HG02981 (cell line): ENCODE results near the gene BPIFA1.

Experiments
- ATAC-seq: cut with Tn5 transposase; IDR thresholded peaks from one replicate; pipeline ENCODE4 v1.9.1; 2021; ENCODE audit warnings: mild to moderate bottlenecking, moderate library complexity; ENCODE audit not compliant: unreplicated experiment

The BPIFA1 gene

GRCh38 chr20:33277471-33278441 is 42.0 kb downstream of the BPIFA1 start:
- no peak for ATAC-seq

DNA sequence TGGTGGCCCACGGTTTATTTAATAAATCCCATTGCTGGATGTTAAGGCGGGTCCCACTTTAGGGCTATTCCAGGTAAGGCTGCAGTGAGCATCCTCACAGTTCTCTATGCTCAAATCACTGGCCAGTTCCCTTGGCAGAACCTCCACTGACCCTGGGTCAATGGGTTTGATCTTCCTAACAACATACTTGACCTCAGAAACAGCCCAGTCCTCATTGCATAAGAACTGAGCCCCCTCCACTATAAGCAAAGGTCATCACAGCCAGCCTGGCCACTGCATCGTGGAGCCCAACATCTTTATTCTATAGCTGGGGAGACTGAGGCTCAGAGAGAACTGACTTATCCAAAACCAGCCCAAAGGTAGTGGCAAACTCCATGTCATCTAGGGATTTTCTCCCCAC is 42.9 kb downstream of the BPIFA1 start:
- ATAC-seq, result no peak

DNA sequence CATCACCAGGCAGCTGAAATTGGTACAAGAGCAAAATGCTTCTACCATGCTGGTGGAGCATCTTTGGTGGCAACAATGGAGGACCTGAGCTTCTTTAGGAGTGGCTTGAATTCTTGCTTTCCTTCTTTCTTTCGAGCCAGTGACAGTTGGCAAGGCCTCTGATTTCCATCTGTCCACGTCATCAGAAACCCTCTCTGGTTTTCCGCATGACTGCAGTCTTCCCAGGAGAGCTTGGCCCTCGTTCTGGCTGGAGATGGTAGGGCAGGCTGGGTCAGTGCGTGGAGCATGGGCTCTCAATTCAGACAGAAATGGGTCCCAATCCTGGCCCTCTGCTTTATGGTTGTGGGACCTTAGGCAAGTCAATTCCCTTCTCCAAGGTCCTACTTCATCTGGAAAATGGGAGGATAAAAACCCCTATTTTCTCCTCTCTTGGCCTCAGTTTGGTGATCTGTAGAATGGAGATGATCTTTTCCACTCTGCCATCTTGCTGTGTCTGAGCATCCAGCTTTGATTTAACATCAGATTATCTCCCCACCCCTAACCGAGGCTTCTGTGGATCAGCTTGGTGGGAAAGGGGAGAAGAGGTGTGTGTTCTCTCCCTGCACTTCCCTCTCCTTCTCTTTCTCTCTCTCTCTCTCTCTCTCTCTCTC is 43.6 kb downstream of the BPIFA1 start:
- ATAC-seq, result no peak

DNA sequence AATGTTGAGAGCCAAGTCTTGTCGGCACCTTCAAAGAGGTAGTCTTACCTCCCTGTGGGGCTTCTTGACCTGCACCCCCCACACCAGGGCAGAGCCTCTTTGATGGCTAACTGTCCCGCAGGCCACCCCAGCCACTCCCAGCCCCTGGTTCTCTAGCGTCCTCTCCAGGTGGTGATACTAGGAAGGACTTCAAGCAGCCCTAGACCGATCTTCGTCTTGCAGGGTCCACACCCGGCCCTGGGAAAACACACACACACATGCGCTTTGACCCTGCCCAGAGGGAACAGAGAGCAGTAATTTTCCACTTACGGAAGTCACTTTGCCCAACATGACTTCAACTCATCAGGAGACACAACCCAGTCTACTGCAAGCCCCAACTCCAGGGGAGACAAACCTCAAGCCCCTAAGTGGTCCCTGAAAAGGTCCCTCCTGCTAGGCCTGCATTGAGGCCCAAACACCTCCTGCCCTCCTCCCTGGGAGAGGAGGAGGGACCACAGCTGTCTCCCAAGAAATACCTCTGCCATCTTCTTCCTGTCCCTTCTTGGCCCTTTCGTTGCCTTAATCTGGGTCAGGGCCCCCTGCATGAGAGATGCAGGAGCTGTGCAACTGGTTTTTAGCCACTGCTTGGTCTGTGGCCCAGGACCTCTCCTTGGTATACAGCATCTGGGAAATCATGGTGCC is 44.3 kb downstream of the BPIFA1 start:
- no peak for ATAC-seq

DNA sequence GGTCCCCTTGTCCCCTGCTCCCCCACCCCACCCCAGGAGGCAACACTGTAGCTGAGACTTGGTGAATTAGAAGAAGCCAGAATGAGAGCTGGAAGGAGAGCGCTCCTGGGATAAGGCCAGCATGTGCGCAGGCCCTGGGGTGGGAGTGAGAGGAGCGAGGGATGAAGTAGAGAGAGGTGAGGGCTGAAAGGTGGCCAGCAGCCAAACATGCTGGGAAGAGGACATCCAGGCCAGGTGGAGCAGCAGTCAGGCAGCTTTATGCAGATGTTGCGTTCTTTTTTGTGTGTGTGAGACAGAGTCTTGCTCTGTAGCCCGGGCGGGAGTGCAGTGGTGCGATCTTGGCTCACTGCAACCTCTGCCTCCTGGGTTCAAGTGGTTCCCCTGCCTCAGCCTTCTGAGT is 45.0 kb downstream of the BPIFA1 start:
- ATAC-seq, result no peak

- ATAC-seq, result no peak
Measured at GRCh38 chr20:33281550-33282146, 45.9 kb downstream of the BPIFA1 start.

DNA sequence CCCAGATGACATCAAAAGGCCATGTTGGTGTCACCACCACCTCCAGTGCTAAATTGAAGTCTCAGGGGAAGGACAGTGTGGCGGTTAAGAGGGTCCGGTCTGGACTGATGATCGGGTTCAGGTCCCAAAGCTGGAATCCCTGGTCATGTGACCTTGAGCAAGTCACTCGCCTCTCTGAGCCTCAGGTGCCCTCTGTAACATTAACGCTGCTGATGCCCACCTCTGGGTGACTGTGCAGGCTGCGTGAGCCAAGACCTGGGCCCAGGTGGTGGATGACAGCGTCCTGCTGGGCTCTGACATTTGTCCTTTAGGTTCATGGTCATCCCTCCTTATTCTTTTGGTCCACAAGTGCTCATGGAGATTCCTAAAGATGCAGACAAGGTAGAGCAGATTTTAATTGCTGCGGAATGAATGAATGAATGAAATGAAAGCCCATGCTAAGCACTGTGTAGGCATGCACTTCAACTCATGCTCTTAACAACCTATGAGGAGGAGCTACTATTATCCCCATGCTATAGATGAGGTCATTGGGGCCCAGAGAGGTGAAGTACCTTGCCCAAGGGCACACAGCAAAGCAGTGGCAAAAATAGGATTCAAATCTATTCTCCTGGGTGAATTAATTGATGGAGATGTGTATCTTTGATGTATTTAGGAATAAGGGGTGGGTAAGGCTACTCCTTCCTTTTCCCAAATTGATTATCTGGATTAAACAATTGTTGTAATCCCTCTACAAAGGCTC is 46.6 kb downstream of the BPIFA1 start:
- ATAC-seq, result no peak

DNA sequence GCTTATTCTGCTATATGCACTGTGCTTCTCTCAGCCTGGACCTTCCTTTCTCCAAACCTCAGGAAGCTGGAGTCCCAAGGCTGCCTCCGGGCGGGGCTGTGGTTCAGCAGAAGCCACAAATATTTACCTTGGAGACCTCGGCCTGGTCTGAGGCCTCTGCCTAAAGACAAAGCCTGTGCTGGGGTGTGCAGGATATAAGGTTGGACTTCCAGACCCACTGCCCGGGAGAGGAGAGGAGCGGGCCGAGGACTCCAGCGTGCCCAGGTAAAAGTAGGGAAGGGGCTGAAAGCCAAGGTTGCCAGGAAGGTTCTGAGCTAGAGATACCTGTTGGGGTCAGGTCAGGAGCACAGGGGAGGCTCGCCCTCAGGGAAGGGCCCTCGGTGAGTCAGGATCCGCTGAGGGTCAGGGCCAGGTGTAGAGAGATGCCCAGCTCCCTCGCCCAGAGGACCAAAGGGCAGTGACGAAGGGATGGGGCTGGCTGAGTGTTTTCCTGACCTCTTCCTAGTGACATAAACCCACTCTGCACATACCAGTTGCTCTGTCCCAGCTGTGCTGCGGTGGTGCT is 47.3 kb downstream of the BPIFA1 start, which contains the start of gene BPIFB1:
Gene BPIFB1 (plus strand): TSS at position 224 of the 565 bp plus-strand sequence. CDS start 2,860 bp downstream, outside the sequence.
- no peak for ATAC-seq

DNA sequence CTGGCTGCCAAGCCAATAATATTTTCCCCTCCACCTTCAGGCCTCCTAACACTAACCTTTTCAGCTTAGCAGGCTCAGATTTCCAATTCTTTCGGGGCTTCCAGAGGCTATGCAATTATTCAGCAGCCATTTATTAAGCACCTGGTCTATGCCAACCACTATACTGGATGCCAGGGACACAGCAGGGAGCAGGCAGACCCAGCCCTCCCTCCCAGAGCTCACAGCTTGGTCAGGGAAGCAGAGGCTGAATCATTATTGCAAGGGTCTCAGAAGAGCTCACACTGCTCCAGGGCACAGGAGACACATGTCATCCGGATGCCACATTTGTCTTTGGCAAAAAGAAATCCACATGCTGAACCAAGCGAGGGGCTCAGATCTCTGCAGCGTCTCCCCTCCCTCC is 48.5 kb downstream of the BPIFA1 start:
- no peak for ATAC-seq

DNA sequence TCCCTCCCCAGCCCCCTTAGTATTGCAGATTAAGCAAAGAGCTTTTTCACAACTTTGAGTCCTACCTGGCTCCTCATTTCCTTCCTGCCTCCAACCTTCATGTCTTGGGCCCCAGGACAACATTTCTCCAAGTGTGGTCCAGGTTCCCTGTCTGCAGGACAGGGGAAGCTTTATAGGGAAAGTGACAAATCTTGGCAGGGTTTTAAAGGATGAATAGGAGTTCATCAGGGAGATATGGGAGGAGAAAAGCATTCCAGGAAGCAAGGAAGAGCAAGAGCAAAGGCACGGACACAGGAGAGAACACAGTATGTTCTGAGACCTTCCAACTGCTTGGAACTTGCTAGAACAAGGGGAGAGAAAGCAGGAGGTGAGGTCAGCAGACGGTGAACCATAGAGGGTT is 49.1 kb downstream of the BPIFA1 start:
- ATAC-seq, result no peak

- ATAC-seq, result no peak
Measured at GRCh38 chr20:33285861-33286495, 50.2 kb downstream of the BPIFA1 start.

- no peak for ATAC-seq
Measured at GRCh38 chr20:33287884-33288283, 52.1 kb downstream of the BPIFA1 start.

- ATAC-seq, result no peak
Measured at GRCh38 chr20:33290852-33291251, 55.1 kb downstream of the BPIFA1 start.

DNA sequence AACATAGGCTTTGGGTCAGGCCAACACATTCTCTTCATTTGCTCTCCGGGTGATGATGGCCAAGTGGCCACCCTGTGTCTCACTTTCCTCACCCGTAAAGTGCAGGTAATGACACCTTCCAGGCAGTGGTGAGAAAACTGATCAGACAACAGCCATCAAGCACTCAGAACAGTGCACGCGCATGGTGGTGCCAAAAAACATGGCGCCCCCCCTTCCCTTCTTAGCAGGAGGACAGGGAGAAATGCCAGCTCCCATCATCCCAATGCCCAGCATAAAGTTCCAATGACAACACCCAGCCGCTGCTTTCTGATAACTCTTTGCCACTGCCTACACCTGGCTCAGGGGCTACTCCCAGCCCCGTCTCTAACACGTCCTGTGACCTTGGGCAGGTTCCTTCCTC is 55.6 kb downstream of the BPIFA1 start:
- ATAC-seq, result no peak

DNA sequence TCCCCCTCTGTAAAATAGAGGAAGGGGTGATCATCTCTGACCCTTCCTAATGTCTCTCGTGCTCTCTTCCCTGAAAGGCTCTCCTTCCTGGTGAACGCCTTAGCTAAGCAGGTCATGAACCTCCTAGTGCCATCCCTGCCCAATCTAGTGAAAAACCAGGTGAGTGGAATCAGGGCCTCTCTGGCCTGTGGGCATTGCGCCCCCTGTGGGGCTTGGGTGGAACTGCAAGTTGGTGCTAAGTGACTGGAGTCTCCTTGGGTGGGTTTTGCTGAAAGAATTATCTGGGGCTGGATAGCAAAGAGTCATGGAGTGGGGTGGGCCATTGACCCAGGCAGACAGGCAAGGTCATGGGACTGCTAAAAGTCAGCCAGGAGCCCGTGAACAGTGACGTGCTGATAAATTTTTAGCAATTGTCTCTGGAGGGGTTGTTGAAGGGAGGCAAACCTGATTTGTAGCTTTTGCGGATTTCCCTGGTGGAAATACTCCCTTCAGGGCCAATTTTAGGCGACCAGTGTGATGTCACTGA is 56.1 kb downstream of the BPIFA1 start:
- no peak for ATAC-seq
